Naive thymus-derived CD4-positive, alpha-beta T cell (primary cell): ENCODE results near the gene INPP5A. TPM values are rescaled to one million over a fixed set of nuclear protein-coding genes. Genes with fewer than 3 reads are reported as not detected.

Source experiments
- ATAC-seq: fragments of 150-1000 bp; cut with Tn5 transposase; 2 replicates; pipeline ENCODE4 v1.10.0; 2021; ENCODE audit warnings: mild to moderate bottlenecking, moderate library complexity
- CTCF ChIA-PET: fragments of 350-600 bp; sonication (Branson Sonifier 250); formaldehyde crosslinking; loops from one replicate; lab custom pipeline; 2021; ENCODE audit warnings: antibody characterized with exemption; lab: Charles Lee
- POLR2A ChIA-PET: fragments of 350-600 bp; sonication (Branson Sonifier 250); formaldehyde crosslinking; loops from one replicate; lab custom pipeline; 2021; ENCODE audit warnings: antibody characterized with exemption, inconsistent platforms; lab: Charles Lee
- DNase-seq, 9 donors: peaks; one replicate each; pipeline versions ENCODE4 v3.0.0 to v3.0.0-alpha.2; 2020 to 2022; ENCODE audit warnings: mixed read lengths in 1 of 9
- H3K27ac ChIP-seq: one replicate; pipeline ENCODE4 v1.7.0; 2013; ENCODE audit warnings: mild to moderate bottlenecking, low read depth, low read length, moderate library complexity
- H3K27me3 ChIP-seq, 2 donors: one replicate each; pipeline ENCODE4 v1.7.0; 2013; ENCODE audit warnings: low read length in 2 of 2, mild to moderate bottlenecking in 2 of 2, moderate library complexity in 2 of 2; ENCODE audit not compliant: control insufficient read depth in 2 of 2, insufficient read depth in 2 of 2
- H3K36me3 ChIP-seq, 3 experiments: 1 replicate in 2 of 3; 2 replicates in 1 of 3; pipeline ENCODE4 v1.7.0; 2013; ENCODE audit warnings: low read length in 3 of 3, mild to moderate bottlenecking in 3 of 3, moderate library complexity in 1 of 3; ENCODE audit not compliant: insufficient read depth in 3 of 3, control insufficient read depth in 2 of 3
- H3K4me1 ChIP-seq, 2 donors: one replicate each; pipeline ENCODE4 v1.7.0; 2013; ENCODE audit warnings: low read length in 2 of 2, mild to moderate bottlenecking in 2 of 2, moderate library complexity in 1 of 2; ENCODE audit not compliant: control insufficient read depth in 2 of 2, insufficient read depth in 2 of 2
- H3K4me3 ChIP-seq: 2 replicates; pipeline ENCODE4 v1.7.0; 2013; ENCODE audit warnings: mild to moderate bottlenecking, low read length
- H3K9me3 ChIP-seq, 3 experiments: 1 replicate in 2 of 3; 2 replicates in 1 of 3; pipeline ENCODE4 v1.7.0; 2013; ENCODE audit warnings: low read length in 3 of 3; ENCODE audit not compliant: control insufficient read depth in 2 of 3
- H3K27ac Mint-ChIP-seq, 9 donors: one replicate each; pipeline ENCODE4 v1.8.0; 2020 to 2022; ENCODE audit warnings: mixed read lengths in 9 of 9, mild to moderate bottlenecking in 8 of 9, moderate library complexity in 5 of 9, inconsistent platforms in 2 of 9
- H3K27me3 Mint-ChIP-seq, 5 donors: one replicate each; pipeline ENCODE4 v1.8.0; 2021 to 2022; ENCODE audit warnings: mixed read lengths in 5 of 5, mild to moderate bottlenecking in 1 of 5
- H3K36me3 Mint-ChIP-seq, 5 donors: one replicate each; pipeline ENCODE4 v1.8.0; 2020 to 2022; ENCODE audit warnings: mixed read lengths in 5 of 5, mild to moderate bottlenecking in 3 of 5, inconsistent platforms in 1 of 5
- H3K4me1 Mint-ChIP-seq, 7 donors: one replicate each; pipeline ENCODE4 v1.8.0; 2020 to 2022; ENCODE audit warnings: mixed read lengths in 7 of 7, mild to moderate bottlenecking in 3 of 7, inconsistent platforms in 1 of 7
- H3K4me3 Mint-ChIP-seq, 10 donors: one replicate each; pipeline ENCODE4 v1.8.0; 2020 to 2022; ENCODE audit warnings: mild to moderate bottlenecking in 10 of 10, mixed read lengths in 10 of 10, moderate library complexity in 6 of 10, inconsistent platforms in 2 of 10
- H3K9me3 Mint-ChIP-seq, 11 donors: one replicate each; pipeline ENCODE4 v1.8.0; 2020 to 2022; ENCODE audit warnings: mixed read lengths in 11 of 11, mild to moderate bottlenecking in 4 of 11, inconsistent platforms in 1 of 11, moderate library complexity in 1 of 11
- intact Hi-C, 2 donors: fragments of 100-400 bp; cut with micrococcal nuclease; formaldehyde crosslinking; loops; one replicate each; pipeline ENCODE4 v1.15.1; 2023
- polyA plus RNA-seq, 2 donors: library from polyadenylated mRNA; unstranded; fragments of 300-500 nt; fragmentation: Illumina TruSeq; gene quantifications; one replicate each; pipeline ENCODE4 v1.2.3, GENCODE V29; 2021
- total RNA-seq, 6 experiments: library from RNA in 5 of 6; stranded (reverse) in 5 of 6; gene quantifications; 1 replicate in 5 of 6; 2 replicates in 1 of 6; pipeline ENCODE4 v1.2.3 and lab custom pipeline; 2021 to 2026

INPP5A gene
- total and polyA plus RNA-seq, 7 experiments from 2014 or later, result 0.97 to 30.7 (median 25.0) TPM

GRCh38 chr10:132715776-132716680, 178.4 kb downstream of the INPP5A start:
- H3K4me3 Mint-ChIP-seq, result no peak overlapping the region
- H3K9me3 ChIP-seq, result no peaks in the 10 kb centered on the region
- peak overlapping the region in 1 of 9 donors; percentile 41 for H3K27ac Mint-ChIP-seq
- peaks cover 0 to 41% (median 20%) of the 10 kb centered on the region in 5 donors for H3K36me3 Mint-ChIP-seq
- no peaks in the 10 kb centered on the region for H3K27me3 Mint-ChIP-seq
- ATAC-seq, result no peak
- peaks cover 0 to 35% (median 0%) of the 10 kb centered on the region in 3 experiments for H3K36me3 ChIP-seq
- peaks cover 0 to 2% (median 0%) of the 10 kb centered on the region in 11 donors for H3K9me3 Mint-ChIP-seq
- H3K27ac ChIP-seq, result no peak overlapping the region
- H3K27me3 ChIP-seq, result no peaks in the 10 kb centered on the region
- DNase-seq, result no peak
- POLR2A ChIA-PET, result no interaction called here
- H3K4me3 ChIP-seq, result no peak overlapping the region
- peaks cover 0 to 5% (median 0%) of the 10 kb centered on the region in 7 donors for H3K4me1 Mint-ChIP-seq
- CTCF ChIA-PET, result no interaction called here
- intact Hi-C loops, result no loop called here
- H3K4me1 ChIP-seq, result no peaks in the 10 kb centered on the region

- Mint-ChIP-seq H3K36me3 (peaks cover 0 to 40% (median 18%) of the 10 kb centered on the region in 5 donors), H3K27ac (no peak overlapping the region), H3K9me3 (peaks cover 0 to 2% (median 0%) of the 10 kb centered on the region in 11 donors), H3K27me3 (no peaks in the 10 kb centered on the region), H3K4me3 (no peak overlapping the region), H3K4me1 (peaks cover 0 to 5% (median 0%) of the 10 kb centered on the region in 7 donors)
- Histone ChIP-seq H3K4me1 (no peaks in the 10 kb centered on the region), H3K4me3 (no peak overlapping the region), H3K36me3 (peaks cover 0 to 27% (median 0%) of the 10 kb centered on the region in 3 experiments), H3K9me3 (no peaks in the 10 kb centered on the region), H3K27ac (no peak overlapping the region), H3K27me3 (no peaks in the 10 kb centered on the region)
- intact Hi-C loops, result no loop called here
- ATAC-seq, result no peak
- no peak for DNase-seq
- POLR2A ChIA-PET, result no interaction called here
- CTCF ChIA-PET, result no interaction called here
These were observed 179.3 kb downstream of the INPP5A start for GRCh38 chr10:132716691-132717490.

GRCh38 chr10:132721725-132722124, 184.1 kb downstream of the INPP5A start:
- intact Hi-C loops, result no loop called here

GRCh38 chr10:132722394-132723329, 185.1 kb downstream of the INPP5A start:
- POLR2A ChIA-PET, result no interaction called here
- peaks cover 0 to 41% (median 0%) of the 10 kb centered on the region in 3 experiments for H3K36me3 ChIP-seq

More at GRCh38 chr10:132721725-132722124, 184.1 kb downstream of the INPP5A start:
- Histone ChIP-seq H3K27ac (no peak overlapping the region), H3K27me3 (no peaks in the 10 kb centered on the region), H3K9me3 (no peaks in the 10 kb centered on the region), H3K4me3 (no peak overlapping the region), H3K36me3 (peaks cover 0 to 33% (median 0%) of the 10 kb centered on the region in 3 experiments), H3K4me1 (no peaks in the 10 kb centered on the region)
- no peaks in the 10 kb centered on the region for H3K4me1 Mint-ChIP-seq
- peaks cover under 1 to 40% (median 13%) of the 10 kb centered on the region in 5 donors for H3K36me3 Mint-ChIP-seq
- no peaks in the 10 kb centered on the region for H3K9me3 Mint-ChIP-seq
- no peaks in the 10 kb centered on the region for H3K27me3 Mint-ChIP-seq
- ATAC-seq (no peak), DNase-seq (no peak)
- CTCF ChIA-PET, result no interaction called here
- POLR2A ChIA-PET, result no interaction called here
- no peak overlapping the region for H3K4me3 Mint-ChIP-seq
- no peak overlapping the region for H3K27ac Mint-ChIP-seq

GRCh38 chr10:132723330-132723970, 185.9 kb downstream of the INPP5A start:
- Mint-ChIP-seq H3K9me3 (no peaks in the 10 kb centered on the region), H3K4me3 (no peak overlapping the region), H3K36me3 (peaks cover 0 to 49% (median 15%) of the 10 kb centered on the region in 5 donors), H3K27me3 (no peaks in the 10 kb centered on the region), H3K4me1 (no peaks in the 10 kb centered on the region), H3K27ac (no peak overlapping the region)
- intact Hi-C loops, result no loop called here
- no peaks in the 10 kb centered on the region for H3K9me3 ChIP-seq
- DNase-seq, result no peak
- H3K27ac ChIP-seq, result no peak overlapping the region
- ATAC-seq, result no peak
- H3K4me3 ChIP-seq, result no peak overlapping the region
- ChIA-PET CTCF (no interaction called here), POLR2A (no interaction called here)
- no peaks in the 10 kb centered on the region for H3K27me3 ChIP-seq
- H3K4me1 ChIP-seq, result no peaks in the 10 kb centered on the region
- H3K36me3 ChIP-seq, result peaks cover 0 to 49% (median 0%) of the 10 kb centered on the region in 3 experiments

More at GRCh38 chr10:132722394-132723329, 185.1 kb downstream of the INPP5A start:
- no peaks in the 10 kb centered on the region for H3K9me3 ChIP-seq
- no peaks in the 10 kb centered on the region for H3K4me1 Mint-ChIP-seq
- no peak overlapping the region for H3K27ac Mint-ChIP-seq
- no peaks in the 10 kb centered on the region for H3K4me1 ChIP-seq
- H3K36me3 Mint-ChIP-seq, result peaks cover 0 to 45% (median 15%) of the 10 kb centered on the region in 5 donors
- intact Hi-C loops, result no loop called here
- CTCF ChIA-PET, result no interaction called here
- no peaks in the 10 kb centered on the region for H3K27me3 ChIP-seq
- H3K27ac ChIP-seq, result no peak overlapping the region
- ATAC-seq (no peak), DNase-seq (no peak)
- no peaks in the 10 kb centered on the region for H3K27me3 Mint-ChIP-seq
- H3K4me3 ChIP-seq, result no peak overlapping the region
- no peaks in the 10 kb centered on the region for H3K9me3 Mint-ChIP-seq
- no peak overlapping the region for H3K4me3 Mint-ChIP-seq
